GM12878 (cell line): ENCODE measurements around the gene KRT73. TPM values are rescaled to one million over a fixed set of nuclear protein-coding genes. Genes with fewer than 3 reads are reported as not detected.

Experiments used
- ATAC-seq: fragments of 200-7000 bp; cut with Tn5 transposase; 3 replicates; pipeline ENCODE4 v1.9.1; 2020; ENCODE audit warnings: mild to moderate bottlenecking, moderate library complexity
- BruUV-seq: library from RNA; stranded (reverse); fragments of 400-500 nt; replicated peaks from 2 replicates; lab custom pipeline; 2021; lab: Mats Ljungman, UMichigan
- CTCF ChIA-PET: fragments of 300-600 bp; sonication (Branson Sonifier 250); formaldehyde crosslinking; extraction: SDS; loops from one replicate; lab custom pipeline; 2021; ENCODE audit warnings: inconsistent platforms; lab: Yijun Ruan, JAX
- POLR2A ChIA-PET: fragments of 350-600 bp; formaldehyde crosslinking; extraction: SDS; loops from one replicate; lab custom pipeline; 2021; ENCODE audit warnings: inconsistent platforms; lab: Charles Lee
- RAD21 ChIA-PET: fragments of 300-600 bp; sonication (Branson Sonifier 250); formaldehyde crosslinking; loops from one replicate; lab custom pipeline; 2023; ENCODE audit warnings: antibody characterized with exemption; ENCODE audit not compliant: unreplicated experiment; lab: Charles Lee
- SMC1A ChIA-PET: fragments of 300-600 bp; sonication (Branson Sonifier 250); formaldehyde crosslinking; loops from one replicate; lab custom pipeline; 2023; ENCODE audit not compliant: unreplicated experiment, uncharacterized antibody; lab: Charles Lee
- DNase-seq: peaks from one replicate; pipeline ENCODE4 v3.0.0-alpha.2; 2011; ENCODE audit warnings: low read depth, low spot score
- FAIRE-seq: peaks from 3 replicates; lab custom pipeline; 2011; peaks lifted over from hg19 to GRCh38; lab: Jason Lieb, UNC
- H2AFZ ChIP-seq: 2 replicates; pipeline ENCODE4 v1.6.0; 2011; ENCODE audit warnings: low read depth, low read length, control low read depth; ENCODE audit not compliant: control insufficient read depth
- H3K27ac ChIP-seq: 2 replicates; pipeline ENCODE4 v1.5.1; 2011; ENCODE audit warnings: control low read depth; ENCODE audit not compliant: control insufficient read depth, insufficient read depth
- H3K27me3 ChIP-seq, 2 experiments: replicated peaks in 1 of 2; 2 replicates each; pipeline versions ENCODE4 v1.6.0 to v1.6.1; 2011; ENCODE audit warnings: low read length in 1 of 2; ENCODE audit not compliant: control insufficient read depth in 2 of 2, insufficient read depth in 2 of 2
- H3K36me3 ChIP-seq, 2 experiments: 2 replicates each; pipeline ENCODE4 v1.5.1; 2011; ENCODE audit warnings: low read length in 1 of 2; ENCODE audit not compliant: control insufficient read depth in 2 of 2, insufficient read depth in 2 of 2
- H3K4me1 ChIP-seq: 2 replicates; pipeline ENCODE4 v1.6.1; 2011; ENCODE audit warnings: mild to moderate bottlenecking, low read length, moderate library complexity, mixed read lengths; ENCODE audit not compliant: control insufficient read depth, insufficient read depth
- H3K4me2 ChIP-seq: 2 replicates; pipeline ENCODE4 v1.6.0; 2011; ENCODE audit warnings: control low read depth; ENCODE audit not compliant: control insufficient read depth, insufficient read depth
- H3K4me3 ChIP-seq: fragments of 200-600 bp; sonication (generic); 2 replicates; pipeline ENCODE4 v1.5.1; 2016
- H3K79me2 ChIP-seq: 2 replicates; pipeline ENCODE4 v1.6.0; 2011; ENCODE audit warnings: low read length; ENCODE audit not compliant: control insufficient read depth, insufficient read depth
- H3K9ac ChIP-seq: 2 replicates; pipeline ENCODE4 v1.8.0; 2011; ENCODE audit warnings: low read length, control low read depth, mixed read lengths; ENCODE audit not compliant: control insufficient read depth, insufficient read depth
- H3K9me3 ChIP-seq: replicated peaks from 3 replicates; pipeline ENCODE4 v1.5.1; 2011; ENCODE audit warnings: mild to moderate bottlenecking, low read length; ENCODE audit not compliant: control insufficient read depth, insufficient read depth
- H4K20me1 ChIP-seq: 2 replicates; pipeline ENCODE4 v1.6.0; 2011; ENCODE audit not compliant: control insufficient read depth, insufficient read depth
- CHD2 ChIP-seq: IDR thresholded peaks from 2 replicates; pipeline ENCODE4 v1.6.1; 2011; ENCODE audit warnings: low read depth, low read length, improper control_type of control experiment, borderline replicate concordance
- FOS ChIP-seq: IDR thresholded peaks from 3 replicates; pipeline ENCODE4 v1.6.1; 2011; ENCODE audit warnings: borderline replicate concordance; ENCODE audit not compliant: insufficient read length; ENCODE audit errors: extremely low read depth
- KDM1A ChIP-seq: fragments of 200-600 bp; sonication (generic); IDR thresholded peaks from 2 replicates; pipeline ENCODE4 v1.6.1; 2016; ENCODE audit warnings: borderline replicate concordance
- SREBF2 ChIP-seq: IDR thresholded peaks from 2 replicates; pipeline ENCODE4 v1.6.1; 2012; ENCODE audit warnings: mild to moderate bottlenecking, low read length
- SUPT20H ChIP-seq: IDR thresholded peaks from 2 replicates; pipeline ENCODE4 v1.6.1; 2011; ENCODE audit warnings: low read depth, mild to moderate bottlenecking, low read length, moderate library complexity, borderline replicate concordance; ENCODE audit not compliant: control insufficient read depth
- SUZ12 ChIP-seq: fragments of 200-600 bp; sonication (generic); IDR thresholded peaks from one replicate; pipeline ENCODE4 v1.6.1; 2018; ENCODE audit warnings: antibody characterized with exemption, mild to moderate bottlenecking; ENCODE audit not compliant: unreplicated experiment
- ZNF207 ChIP-seq: fragments of 450-650 bp; IDR thresholded peaks from 2 replicates; pipeline ENCODE4 v1.6.1; 2014; ENCODE audit warnings: antibody characterized with exemption, mild to moderate bottlenecking, borderline replicate concordance
- ZSCAN29 ChIP-seq: fragments of 450-650 bp; IDR thresholded peaks from 2 replicates; pipeline ENCODE4 v1.6.1; 2017; ENCODE audit warnings: mild to moderate bottlenecking, moderate library complexity
- WGBS: methylation state at CpG from one replicate; pipeline ENCODE4 v1.1.6; 2016; ENCODE audit warnings: low lambda C conversion rate; ENCODE audit not compliant: insufficient replicate concordance, insufficient coverage; ENCODE audit errors: missing lambda C conversion rate; 5-methylcytosine and 5-hydroxymethylcytosine counted together
- in situ Hi-C: fragments of 300-500 bp; cut with MboI; formaldehyde crosslinking; loops from 9 replicates; pipeline ENCODE4 v1.14.3; 2018; ENCODE audit warnings: mixed read lengths
- intact Hi-C: fragments of 100-400 bp; cut with micrococcal nuclease; formaldehyde crosslinking; loops from one replicate; pipeline ENCODE4 v1.14.2; 2022; ENCODE audit not compliant: unreplicated experiment
- polyA plus RNA-seq, 11 experiments: library from polyadenylated mRNA; depleted of rRNA in 4 of 11; unstranded in 6 of 11; stranded (reverse) in 5 of 11; fragments of >200 nt; fragmentation: Nextera tagmentation in 4 of 11; fragmentation: Illumina TruSeq in 1 of 11; extraction: Ambion mirVana in 4 of 11; extraction: Trizol in 1 of 11; gene quantifications; 1 replicate in 1 of 11; 2 replicates in 10 of 11; pipeline versions ENCODE4 v1.2.1 to v1.2.3, GENCODE V29; 2011 to 2016; ENCODE audit warnings: inconsistent platforms in 2 of 11, missing spikeins in 2 of 11, low read depth in 1 of 11
- total RNA-seq, 4 experiments: library from RNA; depleted of rRNA in 3 of 4; stranded (reverse); fragments of >200 nt in 3 of 4; fragmentation: Illumina TruSeq in 1 of 4; extraction: Trizol in 1 of 4; gene quantifications; 2 replicates each; pipeline versions ENCODE4 v1.2.1 to v1.2.3, GENCODE V29; 2013 to 2021
- TF ChIP-seq, protein P1 (sequence below): fragments of 450-650 bp; IDR thresholded peaks from 2 replicates; pipeline ENCODE4 v1.6.1; 2018; ENCODE audit warnings: mild to moderate bottlenecking, low read depth, moderate library complexity; ENCODE audit not compliant: partially characterized antibody
- TF ChIP-seq, protein P2 (sequence below): IDR thresholded peaks from 2 replicates; pipeline ENCODE4 v1.6.1; 2011; ENCODE audit warnings: borderline replicate concordance, low read depth, mild to moderate bottlenecking, moderate library complexity, mixed read lengths, low read length; ENCODE audit not compliant: insufficient read depth; ENCODE audit errors: extremely low read length
- TF ChIP-seq, protein P3 (sequence below): fragments of 450-650 bp; IDR thresholded peaks from 2 replicates; pipeline ENCODE4 v1.6.1; 2016; ENCODE audit warnings: mild to moderate bottlenecking, moderate library complexity, borderline replicate concordance
- TF ChIP-seq, protein P4 (sequence below): fragments of 150-350 bp; IDR thresholded peaks from 2 replicates; pipeline ENCODE4 v1.6.1; 2014; ENCODE audit warnings: mild to moderate bottlenecking, low read depth, low read length
- TF ChIP-seq, protein P5 (sequence below): IDR thresholded peaks from 2 replicates; pipeline ENCODE4 v1.6.1; 2011; ENCODE audit warnings: mild to moderate bottlenecking, low read depth, low read length, moderate library complexity; ENCODE audit not compliant: insufficient replicate concordance

The KRT73 gene
- total and polyA plus RNA-seq, 10 of the 15 experiments (the other 5 are each of a cell fraction or from before 2014, with no cell fraction given) = not detected

DNA sequence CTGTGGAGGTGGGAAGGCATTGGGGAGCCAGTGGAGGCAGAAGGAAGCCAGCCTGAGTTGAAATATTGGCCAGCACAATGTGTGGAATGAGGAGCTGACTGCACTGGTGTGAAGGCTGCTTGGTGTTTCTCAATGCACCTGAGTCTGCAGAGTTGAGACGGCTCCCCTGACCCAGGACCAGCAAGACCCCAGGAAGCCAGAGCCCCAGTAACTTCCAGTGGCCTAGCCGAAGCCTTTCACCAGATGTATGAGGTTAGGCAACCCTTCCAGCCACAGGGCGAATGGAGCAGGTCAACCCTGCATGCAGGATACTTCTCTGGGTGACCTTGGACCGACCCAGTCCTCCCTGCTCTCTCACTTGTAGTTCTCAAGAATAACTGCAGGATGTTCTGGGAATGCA lies 12.9 kb upstream of the KRT73 start:
- RAD21 ChIA-PET = no interaction called here
- H3K27me3 ChIP-seq = peaks cover 0 to 3% of the 10 kb centered on the region in 2 experiments; a peak in 2 of 4 replicates
- in situ Hi-C loops (no loop called here), intact Hi-C loops (no loop called here)
- SMC1A ChIA-PET = no interaction called here
- no peaks in the 10 kb centered on the region for H3K9me3 ChIP-seq
- no peak overlapping the region for H3K4me2 ChIP-seq
- H3K27ac ChIP-seq = no peak overlapping the region
- no peak for ATAC-seq
- H3K36me3 ChIP-seq = no peaks in the 10 kb centered on the region
- no peak overlapping the region for H3K9ac ChIP-seq
- H3K4me3 ChIP-seq = no peak overlapping the region
- H4K20me1 ChIP-seq = no peaks in the 10 kb centered on the region
- no peaks in the 10 kb centered on the region for H3K4me1 ChIP-seq
- no peak overlapping the region for H2AFZ ChIP-seq
- BruUV-seq = no TSS peak
- CTCF ChIA-PET = no interaction called here
- 9% methylated on average over 4 of the region's 4 CpGs for WGBS
- no peaks in the 10 kb centered on the region for H3K79me2 ChIP-seq
- no peak for FAIRE-seq
- POLR2A ChIA-PET = no interaction called here
- no peak for DNase-seq
- TF ChIP-seq, protein P1, sequence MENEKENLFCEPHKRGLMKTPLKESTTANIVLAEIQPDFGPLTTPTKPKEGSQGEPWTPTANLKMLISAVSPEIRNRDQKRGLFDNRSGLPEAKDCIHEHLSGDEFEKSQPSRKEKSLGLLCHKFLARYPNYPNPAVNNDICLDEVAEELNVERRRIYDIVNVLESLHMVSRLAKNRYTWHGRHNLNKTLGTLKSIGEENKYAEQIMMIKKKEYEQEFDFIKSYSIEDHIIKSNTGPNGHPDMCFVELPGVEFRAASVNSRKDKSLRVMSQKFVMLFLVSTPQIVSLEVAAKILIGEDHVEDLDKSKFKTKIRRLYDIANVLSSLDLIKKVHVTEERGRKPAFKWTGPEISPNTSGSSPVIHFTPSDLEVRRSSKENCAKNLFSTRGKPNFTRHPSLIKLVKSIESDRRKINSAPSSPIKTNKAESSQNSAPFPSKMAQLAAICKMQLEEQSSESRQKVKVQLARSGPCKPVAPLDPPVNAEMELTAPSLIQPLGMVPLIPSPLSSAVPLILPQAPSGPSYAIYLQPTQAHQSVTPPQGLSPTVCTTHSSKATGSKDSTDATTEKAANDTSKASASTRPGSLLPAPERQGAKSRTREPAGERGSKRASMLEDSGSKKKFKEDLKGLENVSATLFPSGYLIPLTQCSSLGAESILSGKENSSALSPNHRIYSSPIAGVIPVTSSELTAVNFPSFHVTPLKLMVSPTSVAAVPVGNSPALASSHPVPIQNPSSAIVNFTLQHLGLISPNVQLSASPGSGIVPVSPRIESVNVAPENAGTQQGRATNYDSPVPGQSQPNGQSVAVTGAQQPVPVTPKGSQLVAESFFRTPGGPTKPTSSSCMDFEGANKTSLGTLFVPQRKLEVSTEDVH = no peak
- TF ChIP-seq SUPT20H (no peak), ZSCAN29 (no peak), FOS (no peak), SREBF2 (no peak), SUZ12 (no peak), KDM1A (no peak), ZNF207 (no peak), CHD2 (no peak)
- TF ChIP-seq, protein P2, sequence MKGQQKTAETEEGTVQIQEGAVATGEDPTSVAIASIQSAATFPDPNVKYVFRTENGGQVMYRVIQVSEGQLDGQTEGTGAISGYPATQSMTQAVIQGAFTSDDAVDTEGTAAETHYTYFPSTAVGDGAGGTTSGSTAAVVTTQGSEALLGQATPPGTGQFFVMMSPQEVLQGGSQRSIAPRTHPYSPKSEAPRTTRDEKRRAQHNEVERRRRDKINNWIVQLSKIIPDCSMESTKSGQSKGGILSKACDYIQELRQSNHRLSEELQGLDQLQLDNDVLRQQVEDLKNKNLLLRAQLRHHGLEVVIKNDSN = no peak
- TF ChIP-seq, protein P3, sequence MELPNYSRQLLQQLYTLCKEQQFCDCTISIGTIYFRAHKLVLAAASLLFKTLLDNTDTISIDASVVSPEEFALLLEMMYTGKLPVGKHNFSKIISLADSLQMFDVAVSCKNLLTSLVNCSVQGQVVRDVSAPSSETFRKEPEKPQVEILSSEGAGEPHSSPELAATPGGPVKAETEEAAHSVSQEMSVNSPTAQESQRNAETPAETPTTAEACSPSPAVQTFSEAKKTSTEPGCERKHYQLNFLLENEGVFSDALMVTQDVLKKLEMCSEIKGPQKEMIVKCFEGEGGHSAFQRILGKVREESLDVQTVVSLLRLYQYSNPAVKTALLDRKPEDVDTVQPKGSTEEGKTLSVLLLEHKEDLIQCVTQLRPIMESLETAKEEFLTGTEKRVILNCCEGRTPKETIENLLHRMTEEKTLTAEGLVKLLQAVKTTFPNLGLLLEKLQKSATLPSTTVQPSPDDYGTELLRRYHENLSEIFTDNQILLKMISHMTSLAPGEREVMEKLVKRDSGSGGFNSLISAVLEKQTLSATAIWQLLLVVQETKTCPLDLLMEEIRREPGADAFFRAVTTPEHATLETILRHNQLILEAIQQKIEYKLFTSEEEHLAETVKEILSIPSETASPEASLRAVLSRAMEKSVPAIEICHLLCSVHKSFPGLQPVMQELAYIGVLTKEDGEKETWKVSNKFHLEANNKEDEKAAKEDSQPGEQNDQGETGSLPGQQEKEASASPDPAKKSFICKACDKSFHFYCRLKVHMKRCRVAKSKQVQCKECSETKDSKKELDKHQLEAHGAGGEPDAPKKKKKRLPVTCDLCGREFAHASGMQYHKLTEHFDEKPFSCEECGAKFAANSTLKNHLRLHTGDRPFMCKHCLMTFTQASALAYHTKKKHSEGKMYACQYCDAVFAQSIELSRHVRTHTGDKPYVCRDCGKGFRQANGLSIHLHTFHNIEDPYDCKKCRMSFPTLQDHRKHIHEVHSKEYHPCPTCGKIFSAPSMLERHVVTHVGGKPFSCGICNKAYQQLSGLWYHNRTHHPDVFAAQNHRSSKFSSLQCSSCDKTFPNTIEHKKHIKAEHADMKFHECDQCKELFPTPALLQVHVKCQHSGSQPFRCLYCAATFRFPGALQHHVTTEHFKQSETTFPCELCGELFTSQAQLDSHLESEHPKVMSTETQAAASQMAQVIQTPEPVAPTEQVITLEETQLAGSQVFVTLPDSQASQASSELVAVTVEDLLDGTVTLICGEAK = no peak
- TF ChIP-seq, protein P4, sequence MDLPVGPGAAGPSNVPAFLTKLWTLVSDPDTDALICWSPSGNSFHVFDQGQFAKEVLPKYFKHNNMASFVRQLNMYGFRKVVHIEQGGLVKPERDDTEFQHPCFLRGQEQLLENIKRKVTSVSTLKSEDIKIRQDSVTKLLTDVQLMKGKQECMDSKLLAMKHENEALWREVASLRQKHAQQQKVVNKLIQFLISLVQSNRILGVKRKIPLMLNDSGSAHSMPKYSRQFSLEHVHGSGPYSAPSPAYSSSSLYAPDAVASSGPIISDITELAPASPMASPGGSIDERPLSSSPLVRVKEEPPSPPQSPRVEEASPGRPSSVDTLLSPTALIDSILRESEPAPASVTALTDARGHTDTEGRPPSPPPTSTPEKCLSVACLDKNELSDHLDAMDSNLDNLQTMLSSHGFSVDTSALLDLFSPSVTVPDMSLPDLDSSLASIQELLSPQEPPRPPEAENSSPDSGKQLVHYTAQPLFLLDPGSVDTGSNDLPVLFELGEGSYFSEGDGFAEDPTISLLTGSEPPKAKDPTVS = no peak
- TF ChIP-seq, protein P5, sequence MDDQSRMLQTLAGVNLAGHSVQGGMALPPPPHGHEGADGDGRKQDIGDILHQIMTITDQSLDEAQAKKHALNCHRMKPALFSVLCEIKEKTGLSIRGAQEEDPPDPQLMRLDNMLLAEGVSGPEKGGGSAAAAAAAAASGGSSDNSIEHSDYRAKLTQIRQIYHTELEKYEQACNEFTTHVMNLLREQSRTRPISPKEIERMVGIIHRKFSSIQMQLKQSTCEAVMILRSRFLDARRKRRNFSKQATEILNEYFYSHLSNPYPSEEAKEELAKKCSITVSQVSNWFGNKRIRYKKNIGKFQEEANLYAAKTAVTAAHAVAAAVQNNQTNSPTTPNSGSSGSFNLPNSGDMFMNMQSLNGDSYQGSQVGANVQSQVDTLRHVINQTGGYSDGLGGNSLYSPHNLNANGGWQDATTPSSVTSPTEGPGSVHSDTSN = no peak
